NAMALWA (cell line): ENCODE results near the gene DPYD.

Experiments used
- DNase-seq: peaks from one replicate; pipeline ENCODE4 v3.0.0-alpha.2; 2015; ENCODE audit warnings: low spot score

The DPYD gene

GRCh38 chr1:97608272-97608671 lies 312.6 kb downstream of the DPYD start:
- DNase-seq = no peak

DNA sequence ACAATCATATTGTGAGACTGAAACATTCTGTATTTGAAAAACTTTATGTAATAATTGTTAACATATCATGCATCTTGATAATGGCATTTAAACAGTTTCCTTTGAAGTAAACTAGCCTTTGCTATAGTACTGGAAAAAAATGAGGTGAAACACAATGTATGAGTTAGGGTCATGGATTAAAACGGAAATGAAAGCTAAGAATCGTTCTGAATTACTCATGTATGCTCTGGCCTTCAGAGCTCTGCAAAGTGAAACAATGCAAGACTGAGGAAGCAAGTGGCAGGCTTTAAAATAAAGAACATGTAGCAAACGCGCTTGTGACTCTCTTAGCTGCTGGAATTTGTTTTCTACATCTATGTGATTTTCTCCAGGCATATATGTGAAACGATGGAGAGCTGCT lies 317.1 kb downstream of the DPYD start:
- no peak for DNase-seq

- DNase-seq = no peak
Measured at GRCh38 chr1:97603218-97603617, 317.6 kb downstream of the DPYD start.

- no peak for DNase-seq
Measured at GRCh38 chr1:97599447-97599846, 321.4 kb downstream of the DPYD start.

GRCh38 chr1:97593192-97593591 lies 327.6 kb downstream of the DPYD start:
- no peak for DNase-seq

DNA sequence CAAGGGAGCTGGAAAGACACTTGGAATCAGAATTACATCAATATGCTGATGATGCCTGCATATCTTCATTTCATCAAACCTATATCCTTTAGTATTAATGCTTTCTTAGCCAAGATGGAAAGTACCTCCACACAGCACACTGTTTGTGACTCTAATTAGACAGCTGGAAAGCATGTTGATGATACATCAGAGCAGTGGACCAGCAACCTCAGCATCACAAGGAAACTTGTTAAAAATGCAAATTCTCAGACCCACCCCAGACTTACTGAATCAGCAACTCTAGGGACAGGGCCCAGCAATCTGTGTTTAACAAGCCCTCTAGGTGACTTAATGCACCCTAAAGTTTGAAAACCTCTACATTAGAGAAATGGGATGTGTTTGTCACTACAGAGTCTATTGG lies 332.1 kb downstream of the DPYD start:
- no peak for DNase-seq

GRCh38 chr1:97581614-97582051 lies 339.2 kb downstream of the DPYD start:
- DNase-seq = no peak

GRCh38 chr1:97577613-97578012 lies 343.2 kb downstream of the DPYD start:
- no peak for DNase-seq

- no peak for DNase-seq
Measured at GRCh38 chr1:97573553-97573952, 347.3 kb downstream of the DPYD start.

DNA sequence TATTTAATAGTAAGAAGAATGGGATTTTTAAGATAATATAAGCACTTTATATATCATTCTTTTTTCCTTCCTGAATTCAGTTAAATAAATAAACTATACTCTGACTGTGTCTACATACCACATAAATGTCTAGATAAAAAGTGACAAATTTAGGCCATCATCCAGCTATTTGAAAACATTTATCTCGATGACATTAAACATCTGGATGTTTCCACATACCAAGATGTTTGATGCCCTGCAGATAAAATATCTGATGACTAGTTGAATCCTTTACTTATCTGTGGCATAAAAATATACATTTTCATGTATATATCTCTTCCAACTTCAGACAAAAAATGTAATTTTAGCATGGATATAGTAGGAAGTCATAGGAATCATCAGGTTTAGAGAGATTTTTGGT lies 348.3 kb downstream of the DPYD start:
- no peak for DNase-seq

- DNase-seq = no peak
Measured at GRCh38 chr1:97571760-97572159, 349.1 kb downstream of the DPYD start.

GRCh38 chr1:97570691-97571090 lies 350.1 kb downstream of the DPYD start:
- no peak for DNase-seq

GRCh38 chr1:97567000-97567749 lies 353.7 kb downstream of the DPYD start:
- no peak for DNase-seq

DNA sequence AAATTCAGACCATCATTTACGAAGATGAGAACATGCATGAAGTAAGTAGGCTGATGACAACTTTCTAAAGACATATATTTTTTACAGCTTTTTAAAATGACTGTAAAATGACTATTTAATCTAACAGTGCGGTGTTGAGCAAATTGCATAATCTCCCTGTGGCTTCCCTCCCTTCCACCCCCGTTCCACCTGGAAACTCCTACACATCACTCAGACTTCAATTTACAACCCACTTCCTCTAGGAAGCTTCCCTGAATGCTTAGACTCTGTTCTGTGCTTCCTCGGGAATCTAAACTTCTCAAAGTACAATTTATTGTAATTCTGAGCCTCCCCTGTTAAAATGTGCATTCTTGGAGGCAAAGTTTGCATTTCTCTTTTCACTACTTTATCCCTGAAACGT lies 354.9 kb downstream of the DPYD start:
- DNase-seq = no peak

- no peak for DNase-seq
Measured at GRCh38 chr1:97563926-97564325, 356.9 kb downstream of the DPYD start.

DNA sequence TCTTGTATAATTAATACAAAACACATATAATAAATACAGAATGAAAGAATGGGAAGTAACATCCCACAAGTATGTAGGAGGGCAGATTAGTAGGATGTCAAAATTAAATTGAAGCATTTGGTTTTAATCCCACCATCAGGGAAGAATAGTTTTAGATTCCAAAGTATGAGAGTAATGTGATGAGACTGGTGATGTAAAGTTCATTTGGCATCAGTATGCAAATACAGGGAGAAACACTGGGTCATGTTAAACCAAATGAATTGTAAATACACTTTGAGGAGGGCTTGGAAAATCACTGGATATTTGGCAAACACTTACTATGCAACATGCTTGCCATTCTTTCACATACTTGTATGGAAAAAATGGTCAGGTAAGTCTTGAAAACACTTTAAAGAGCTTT lies 358.8 kb downstream of the DPYD start:
- no peak for DNase-seq

GRCh38 chr1:97560714-97561113 lies 360.1 kb downstream of the DPYD start:
- DNase-seq = no peak

DNA sequence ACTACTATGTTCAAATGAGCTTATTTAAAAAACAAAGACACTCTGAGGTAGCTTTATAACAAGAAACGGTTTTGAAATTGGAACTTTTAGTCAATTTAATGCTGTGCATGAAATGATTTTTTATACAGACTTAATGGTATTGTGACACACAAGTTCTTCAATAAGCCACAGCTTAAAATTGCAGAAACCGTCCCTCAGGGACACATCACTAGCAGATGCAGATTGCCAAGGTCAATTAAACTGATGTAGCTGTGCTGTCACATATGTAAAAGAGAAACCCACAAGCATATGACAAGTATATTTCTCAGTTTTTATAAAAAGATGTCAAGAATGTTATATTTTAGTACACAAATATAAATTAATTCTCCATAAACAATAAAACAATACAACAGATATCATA lies 366.9 kb downstream of the DPYD start:
- no peak for DNase-seq

- DNase-seq = no peak
Measured at GRCh38 chr1:97551113-97551512, 369.7 kb downstream of the DPYD start.

- DNase-seq = no peak
Measured at GRCh38 chr1:97545446-97545845, 375.4 kb downstream of the DPYD start.

- DNase-seq = no peak
Measured at GRCh38 chr1:97540346-97540888, 380.4 kb downstream of the DPYD start.

GRCh38 chr1:97538113-97538512 lies 382.7 kb downstream of the DPYD start:
- no peak for DNase-seq

DNA sequence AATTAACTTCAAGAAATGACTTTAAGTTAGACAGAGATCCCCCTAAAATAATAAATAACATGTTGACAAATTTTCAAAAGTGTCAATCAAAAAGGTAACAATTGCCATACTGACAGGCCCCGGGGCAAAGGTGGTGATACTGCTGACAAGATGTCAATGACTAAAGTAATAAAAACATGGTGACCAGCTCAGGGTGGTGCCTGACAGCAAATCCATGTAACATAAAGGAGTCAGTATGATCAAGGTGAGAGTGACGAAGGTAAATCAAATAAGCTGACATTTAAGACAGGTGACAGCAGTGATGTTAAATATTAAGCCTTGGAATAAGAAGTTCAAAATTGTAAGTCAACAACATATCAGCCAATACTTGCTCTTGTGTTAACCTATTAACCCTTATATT lies 387.5 kb downstream of the DPYD start:
- no peak for DNase-seq

- no peak for DNase-seq
Measured at GRCh38 chr1:97529600-97529999, 391.2 kb downstream of the DPYD start.
